Central memory CD4-positive, alpha-beta T cell (primary cell): ENCODE results near the gene DOCK9.
"Not testable (repeated sequence)": the region's sequence is repeated elsewhere in the genome, so short reads cannot be mapped to it uniquely, and the experiment has no call there.

Experiments
- DNase-seq: peaks from one replicate; pipeline ENCODE4 v3.0.0; 2022

Gene DOCK9

GRCh38 chr13:98768522-98768921 lies 209.3 kb downstream of the DOCK9 start:
- no peak for DNase-seq

- no peak for DNase-seq
Measured at GRCh38 chr13:98766697-98767096, 211.2 kb downstream of the DOCK9 start.

- DNase-seq, result no peak
Measured at GRCh38 chr13:98765996-98766519, 211.8 kb downstream of the DOCK9 start.

DNA sequence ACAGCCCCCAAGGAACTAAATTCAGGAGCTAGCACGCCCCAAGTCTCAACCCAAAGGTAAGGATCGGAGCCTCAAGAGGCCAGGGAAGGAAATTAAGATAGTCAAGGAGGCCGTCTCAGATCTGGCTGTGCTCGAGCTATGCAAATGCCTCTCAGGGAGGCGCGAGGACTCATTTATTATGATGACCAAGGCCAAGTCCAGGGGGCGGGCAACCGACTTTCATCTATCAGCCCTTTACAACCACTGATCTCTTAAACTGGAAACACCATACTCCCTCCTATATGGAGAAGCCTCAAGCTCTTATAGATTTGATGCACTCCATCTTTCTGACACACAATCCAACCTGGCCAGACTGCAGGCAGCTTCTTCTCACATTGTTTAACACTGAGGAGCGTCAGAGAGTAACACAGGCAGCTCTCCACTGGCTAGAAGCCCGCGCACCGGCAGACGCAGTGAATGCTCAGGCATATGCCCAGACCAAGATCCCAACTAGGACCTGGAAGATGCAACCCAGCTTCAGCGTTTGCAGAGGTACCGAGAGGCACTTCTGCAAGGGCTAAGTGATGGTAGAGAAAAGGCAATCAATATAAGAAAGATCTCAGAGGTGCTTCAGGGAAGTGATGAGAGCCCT lies 215.8 kb downstream of the DOCK9 start:
- no peak for DNase-seq

DNA sequence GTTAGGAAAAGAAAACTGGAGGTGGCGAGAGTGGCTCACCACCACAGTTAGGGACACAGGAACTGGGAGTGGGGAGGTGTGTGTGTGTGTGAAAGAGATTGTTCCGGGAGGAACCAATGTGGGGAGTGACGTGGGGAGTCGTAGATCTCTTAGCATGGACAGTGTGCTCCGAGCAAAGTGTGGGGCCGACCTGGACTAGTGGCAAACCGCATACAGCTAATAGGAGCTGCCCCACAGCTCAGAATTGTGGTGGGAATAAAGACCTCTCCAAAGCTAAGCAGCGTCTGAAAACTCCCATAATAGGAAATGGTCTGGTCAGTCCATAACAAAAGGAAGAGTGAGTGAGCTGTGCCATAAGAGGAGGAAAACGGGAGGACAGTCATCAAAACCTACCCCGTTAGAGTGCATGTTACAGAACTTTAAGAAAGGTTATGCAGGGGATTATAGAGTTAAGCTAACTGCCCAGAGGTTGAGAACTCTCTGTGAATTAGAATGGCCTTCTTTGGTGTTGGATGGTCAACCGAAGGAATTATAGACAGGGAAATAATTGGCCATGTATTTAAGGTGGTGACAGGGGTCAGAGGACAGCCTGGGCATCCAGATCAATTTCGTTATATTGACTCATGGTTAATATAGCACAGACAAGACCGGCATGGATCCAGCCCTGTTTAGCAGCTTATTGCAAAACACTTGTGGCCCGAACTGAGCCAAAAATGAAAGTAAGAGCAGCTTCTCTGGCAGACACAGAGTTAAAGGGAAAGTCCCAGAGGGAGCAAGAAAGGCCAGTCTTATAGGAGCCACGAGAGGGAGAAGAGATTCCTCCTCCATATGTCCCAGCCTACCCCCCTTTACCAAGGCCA lies 216.5 kb downstream of the DOCK9 start:
- no peak for DNase-seq

- no peak for DNase-seq
Measured at GRCh38 chr13:98755729-98756128, 222.1 kb downstream of the DOCK9 start.

DNA sequence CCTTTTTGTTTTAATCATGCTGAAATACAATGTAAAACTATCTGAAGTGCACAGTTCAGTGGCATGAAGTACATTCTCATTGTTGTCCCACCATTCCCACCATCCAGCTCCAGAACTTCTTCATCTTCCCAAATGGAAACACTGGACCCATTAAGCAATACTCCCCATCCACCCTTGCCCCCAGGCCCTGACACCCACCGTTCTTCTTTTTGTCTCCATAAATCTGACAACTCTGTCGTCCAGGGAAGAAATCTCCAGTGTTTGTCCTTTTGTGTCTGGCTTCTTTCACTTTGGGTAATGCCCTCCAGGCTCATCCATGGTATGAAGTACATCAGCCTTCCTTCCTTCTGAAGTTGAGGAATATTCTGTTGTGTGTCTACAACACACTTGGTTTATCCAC lies 222.7 kb downstream of the DOCK9 start:
- DNase-seq, result no peak

GRCh38 chr13:98754468-98754867 lies 223.4 kb downstream of the DOCK9 start:
- not testable (repeated sequence) for DNase-seq

DNA sequence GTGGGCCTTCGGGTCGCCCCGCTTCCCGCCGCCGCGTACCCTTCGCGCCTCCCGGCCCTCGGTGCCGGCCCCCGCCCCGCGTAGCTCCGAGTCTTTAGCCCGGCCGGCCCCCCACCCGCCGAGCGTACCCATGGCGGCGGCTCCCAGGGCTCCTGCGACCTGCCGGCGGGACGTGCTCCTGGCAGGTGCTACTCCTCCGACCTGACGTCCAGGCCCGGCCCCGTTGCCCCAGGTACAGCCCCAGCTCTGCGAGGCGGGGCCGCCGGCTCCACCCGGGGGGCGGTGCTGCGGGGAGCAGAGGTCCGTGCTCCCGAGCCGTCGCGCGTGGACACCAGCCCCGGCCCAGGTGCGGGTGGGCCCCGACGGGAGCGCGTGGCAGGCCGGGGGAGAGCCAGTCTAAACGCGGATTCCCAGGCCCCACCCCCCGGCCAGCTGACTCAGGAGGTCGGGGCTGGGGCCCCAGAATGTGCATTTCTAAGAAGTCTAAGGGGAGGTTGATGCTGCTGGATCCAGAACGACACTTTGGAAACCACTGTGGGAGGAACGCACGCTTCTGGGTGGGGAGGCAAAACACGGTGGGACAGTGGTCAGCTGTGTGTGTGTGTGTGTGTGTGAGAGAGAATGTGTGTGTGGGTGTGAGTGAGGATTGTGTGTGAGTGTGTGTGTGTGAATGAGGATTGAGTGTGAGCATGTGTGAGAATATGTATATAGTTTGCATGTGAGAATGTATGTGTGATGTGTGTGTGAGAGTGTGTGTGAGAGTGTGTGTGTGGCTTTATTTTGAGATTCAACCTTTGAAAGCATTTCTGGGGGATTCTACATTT lies 225.2 kb downstream of the DOCK9 start, which contains the start of gene SLC15A1:
Gene SLC15A1 (minus strand): TSS at position 206 of the 824 bp plus-strand sequence. CDS start 74 bp downstream, at position 132.
- DNase-seq, result no peak

GRCh38 chr13:98751861-98752466 lies 225.9 kb downstream of the DOCK9 start:
- DNase-seq, result no peak

GRCh38 chr13:98751367-98751782 lies 226.5 kb downstream of the DOCK9 start:
- no peak for DNase-seq

- DNase-seq, result no peak
Measured at GRCh38 chr13:98749501-98749900, 228.4 kb downstream of the DOCK9 start.

- no peak for DNase-seq
Measured at GRCh38 chr13:98746968-98747367, 230.9 kb downstream of the DOCK9 start.
